ENCODE data around the gene LYPD8.

The LYPD8 gene

DNA sequence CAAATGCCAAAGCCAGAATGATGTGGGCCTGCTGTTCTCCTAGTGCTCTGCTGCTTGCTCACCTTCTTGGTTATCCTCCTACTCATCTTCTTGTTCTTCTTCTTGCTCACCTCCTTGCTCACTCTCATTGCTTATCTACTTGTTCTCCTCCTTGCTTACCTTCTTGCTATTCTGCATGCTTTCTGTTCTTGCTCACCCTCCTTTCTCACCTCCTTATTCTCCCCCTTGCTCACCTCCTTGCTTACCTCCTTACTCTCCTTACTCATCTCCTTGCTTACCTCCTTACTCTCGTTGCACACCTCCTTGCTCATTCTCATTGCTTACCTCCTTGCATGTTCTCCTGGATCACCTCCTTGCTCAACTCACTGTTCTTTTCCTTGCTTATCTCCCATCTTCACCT, 52.8 kb downstream of the LYPD8 start, which contains the start of gene OR14I1:
TSS of gene OR14I1 (minus strand) at position 53 of the 400 bp plus-strand sequence.
- DNase-seq (ENCODE audit: low read depth in 2 of 2, low spot score in 1 of 2), result no peak

DNA sequence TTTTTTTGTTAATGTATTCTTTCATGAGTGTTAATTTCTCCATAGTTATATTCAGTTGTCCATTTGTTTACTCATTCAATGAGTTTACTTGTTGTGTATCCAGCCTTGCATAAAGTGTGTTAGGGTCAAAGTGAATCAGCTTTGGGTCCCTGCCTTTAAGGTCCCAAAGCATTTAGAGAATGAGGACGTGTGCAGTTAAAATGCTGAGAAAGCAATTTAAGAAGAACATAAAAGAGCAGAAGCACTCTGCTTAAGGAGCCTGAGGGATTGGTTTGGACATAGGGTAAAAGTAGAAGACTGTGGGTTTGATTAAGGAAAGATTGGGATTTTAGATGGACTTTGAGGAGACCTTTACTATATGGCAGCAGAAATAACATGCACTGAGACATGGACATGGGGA, 56.5 kb downstream of the LYPD8 start:
- no peak for DNase-seq (ENCODE audit: low read depth in 2 of 2, low spot score in 1 of 2)

DNA sequence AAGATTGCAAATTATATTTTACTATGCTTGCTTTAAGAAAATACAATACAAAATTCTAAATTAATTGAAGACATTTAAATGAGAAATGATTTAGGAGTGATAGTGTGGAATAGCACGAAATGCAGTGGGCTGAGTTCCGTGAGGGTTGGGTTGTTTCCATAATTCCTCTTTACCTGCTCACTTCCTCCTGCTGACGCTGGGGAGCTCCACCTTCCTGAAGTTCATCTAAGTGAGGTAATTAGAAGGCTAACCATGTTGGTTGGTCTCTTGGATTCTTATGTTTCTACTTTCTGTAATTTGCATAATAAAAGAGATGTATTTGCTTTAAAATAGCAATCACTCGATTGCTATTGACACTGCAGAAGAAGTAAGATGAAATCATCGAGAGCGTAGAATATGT, 57.7 kb downstream of the LYPD8 start:
- DNase-seq (ENCODE audit: low read depth in 2 of 2, low spot score in 1 of 2), result no peak

DNA sequence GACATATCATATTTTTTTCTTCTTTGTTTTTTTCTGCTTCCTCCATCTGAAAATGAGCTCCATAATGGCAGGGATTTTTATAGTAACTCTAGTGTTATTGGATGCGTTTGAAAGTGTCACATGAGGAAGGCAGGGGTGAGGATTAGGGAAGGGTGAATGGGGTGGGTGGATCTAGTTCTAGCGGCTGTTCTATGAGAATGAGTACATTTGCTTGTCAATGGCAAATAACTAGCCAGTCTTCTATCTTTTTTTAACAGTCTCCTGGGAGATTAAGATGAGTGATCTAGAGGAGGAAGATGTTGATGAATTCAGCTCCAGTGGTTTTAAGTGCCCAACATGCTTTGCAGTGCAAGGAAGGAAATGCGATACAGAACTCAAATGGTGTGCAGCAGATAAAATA, 58.8 kb downstream of the LYPD8 start:
- DNase-seq (ENCODE audit: low read depth in 2 of 2, low spot score in 1 of 2), result no peak

DNA sequence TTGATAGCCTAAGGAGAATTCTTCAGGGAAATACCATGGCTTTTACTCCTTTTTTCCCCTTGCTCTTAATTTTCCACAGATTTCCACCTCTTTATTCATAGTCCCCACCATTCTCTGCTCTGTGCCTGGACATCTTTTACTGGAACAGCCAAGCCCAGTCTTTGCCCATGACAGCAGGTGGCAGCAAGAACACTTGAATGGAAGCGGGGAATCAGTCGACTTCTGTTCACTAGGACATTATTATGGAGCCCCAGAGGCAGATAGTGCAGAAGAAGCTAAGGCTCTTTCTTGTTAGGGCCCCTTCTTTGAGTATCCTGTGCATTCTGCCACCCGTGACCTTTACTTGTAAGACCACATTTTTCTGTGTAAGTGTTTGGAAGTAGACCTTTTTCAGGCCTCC, 59.3 kb downstream of the LYPD8 start:
- DNase-seq (ENCODE audit: low read depth in 2 of 2, low spot score in 1 of 2), result no peak

DNA sequence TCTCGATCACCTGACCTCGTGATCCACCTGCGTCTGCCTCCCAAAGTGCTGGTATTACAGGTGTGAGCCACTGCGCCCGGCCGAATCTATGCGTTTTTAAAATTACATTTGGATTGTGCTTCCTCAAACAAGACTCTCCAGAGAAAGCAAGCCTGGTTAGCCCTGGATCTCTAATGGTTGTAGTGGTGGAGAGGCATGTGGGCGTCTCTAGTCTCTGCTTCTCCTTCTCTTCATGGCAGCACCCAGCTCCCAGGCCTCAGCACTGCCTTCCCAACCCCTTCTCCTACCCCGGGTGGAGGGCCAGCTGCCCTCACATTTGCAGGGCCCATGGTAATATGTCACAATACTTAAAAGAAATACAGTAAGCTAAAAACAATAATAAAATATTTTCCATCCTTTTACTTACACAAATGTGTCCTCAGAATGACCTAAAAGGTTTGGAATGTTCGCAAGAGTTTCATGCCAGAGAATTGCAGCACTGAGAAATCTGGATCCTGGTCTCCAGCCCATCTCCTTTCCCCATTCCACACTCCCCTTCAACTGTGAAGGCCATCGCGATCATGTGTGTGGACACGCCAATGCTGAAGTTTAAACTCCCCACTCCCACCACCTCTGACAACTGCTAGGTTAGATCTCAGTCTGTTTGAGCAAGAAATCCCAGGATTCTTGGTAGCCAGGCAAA, 60.0 kb downstream of the LYPD8 start:
- DNase-seq (ENCODE audit: low read depth in 2 of 2, low spot score in 1 of 2), result no peak

DNA sequence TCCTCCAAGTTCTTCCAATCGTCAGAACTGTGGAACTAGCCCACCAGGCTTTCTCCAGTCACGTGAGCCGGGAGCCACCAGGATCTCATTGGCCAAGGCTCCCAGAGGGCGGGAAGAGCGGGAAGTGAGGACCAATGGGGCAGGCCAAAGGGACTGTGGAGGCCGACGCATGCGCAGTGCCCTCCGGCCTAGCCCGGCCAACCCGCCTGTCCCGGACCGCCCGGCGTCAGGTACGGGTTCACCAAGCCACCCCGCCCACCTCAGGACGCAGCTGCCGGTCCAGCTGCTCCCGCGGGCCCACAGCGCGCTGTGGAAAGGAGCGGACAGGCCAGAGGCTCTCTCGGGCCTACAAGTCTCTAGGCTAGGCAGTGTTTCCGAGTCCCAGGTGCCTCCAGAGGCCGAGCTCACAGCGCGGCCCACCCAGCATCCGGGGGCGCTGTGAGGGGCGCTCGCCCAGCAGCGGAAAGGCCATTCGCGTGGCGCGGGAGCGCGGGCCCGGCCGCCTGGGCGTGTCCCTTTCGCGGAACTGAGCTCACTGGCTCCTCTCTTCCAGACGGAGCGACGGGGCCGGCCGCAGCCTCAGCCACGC, 63.9 kb downstream of the LYPD8 start:
- no peak for DNase-seq (ENCODE audit: low read depth in 2 of 2, low spot score in 1 of 2)

Data from stimulated activated CD8-positive, alpha-beta memory T cell treated with anti-CD3 and anti-CD28 coated beads, Interleukin-4, amount 100 ng/mL, for 1 hour (primary cell).